Measurements from ENCODE around the gene PEAK3. TPM values are rescaled to one million over a fixed set of nuclear protein-coding genes. Genes with fewer than 3 reads are reported as not detected.

PEAK3 gene
- total and polyA plus RNA-seq, 2 donors (not counting 1 experiment from before 2014, with no cell fraction given), result not detected

DNA sequence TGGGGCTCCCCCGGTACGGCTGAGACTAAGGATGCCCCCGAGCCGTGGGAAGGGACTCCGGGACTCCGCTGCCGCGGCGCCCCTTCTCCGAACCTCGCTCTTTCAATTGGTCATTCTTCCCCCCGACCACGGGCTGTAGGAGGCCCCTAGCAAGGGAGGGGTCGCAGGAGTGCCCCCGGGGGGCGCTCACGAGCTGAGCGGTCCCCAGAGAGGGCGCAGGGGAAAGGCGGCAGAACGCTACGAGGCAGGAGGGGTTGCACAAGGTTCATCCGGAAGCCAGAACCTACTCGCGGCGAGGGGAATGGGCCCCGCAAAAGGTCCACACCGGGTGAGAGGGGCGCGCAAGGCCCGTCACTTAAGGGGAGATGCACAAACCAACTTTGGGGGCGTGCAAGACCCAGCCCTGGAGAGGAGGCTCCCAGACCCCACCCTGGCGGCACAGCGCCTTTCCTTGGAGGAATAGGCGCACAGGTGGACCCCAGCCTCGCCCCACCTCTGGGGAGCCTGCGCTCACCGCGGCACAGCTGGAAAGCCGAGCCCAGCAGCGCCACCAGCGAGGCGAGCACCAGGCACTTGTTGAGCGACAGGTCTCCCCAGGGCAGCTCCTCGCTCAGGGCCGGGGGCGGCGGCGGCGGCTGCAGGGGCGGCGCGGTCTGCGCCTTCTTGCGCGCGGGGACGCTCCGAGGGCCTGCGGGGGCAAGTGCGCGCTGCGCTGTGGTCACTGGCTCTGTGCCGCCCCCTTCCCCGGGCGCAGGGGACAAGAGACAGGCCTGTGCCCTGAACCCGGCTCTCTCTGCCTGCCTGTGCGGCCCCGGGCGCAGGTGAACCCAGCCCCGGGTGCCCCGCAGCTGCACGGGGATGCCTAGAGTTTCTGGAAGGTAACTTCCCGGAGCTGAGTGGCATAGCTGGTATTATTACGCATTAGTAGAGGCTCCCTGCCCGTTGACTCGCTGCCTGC, 28.6 kb downstream of the PEAK3 start:
- Histone ChIP-seq H3K27ac (ENCODE audit: insufficient read depth, low read length) (no peak overlapping the region), H3K9me3 (ENCODE audit: control insufficient read depth, insufficient read depth, low read depth, low read length) (no peaks in the 10 kb centered on the region), H4K20me1 (ENCODE audit: control insufficient read depth, extremely low read depth, insufficient read depth, low read length) (no peaks in the 10 kb centered on the region), H3K79me2 (ENCODE audit: control insufficient read depth, insufficient read depth, low read length) (no peaks in the 10 kb centered on the region), H3K9ac (ENCODE audit: insufficient read depth, low read length) (no peak overlapping the region), H2AFZ (ENCODE audit: low read length) (no peak overlapping the region), H3K36me3 (ENCODE audit: control insufficient read depth, insufficient read depth, low read length) (peaks cover 4% of the 10 kb centered on the region), H3K4me2 (ENCODE audit: extremely low read depth, insufficient read depth, low read length) (peak overlapping the region; percentile 13), H3K27me3 (ENCODE audit: control insufficient read depth, insufficient read depth, low read length) (peaks cover 38% of the 10 kb centered on the region), H3K4me3 (replicated peaks in 1 of 4; ENCODE audit: control extremely low read depth in 1 of 4, insufficient read depth in 1 of 4, low read depth in 3 of 4, low read length in 4 of 4) (no peak overlapping the region), H3K4me1 (ENCODE audit: control insufficient read depth, extremely low read depth, insufficient read depth, low read length) (peaks cover 3% of the 10 kb centered on the region)
- TF ChIP-seq, protein P1, sequence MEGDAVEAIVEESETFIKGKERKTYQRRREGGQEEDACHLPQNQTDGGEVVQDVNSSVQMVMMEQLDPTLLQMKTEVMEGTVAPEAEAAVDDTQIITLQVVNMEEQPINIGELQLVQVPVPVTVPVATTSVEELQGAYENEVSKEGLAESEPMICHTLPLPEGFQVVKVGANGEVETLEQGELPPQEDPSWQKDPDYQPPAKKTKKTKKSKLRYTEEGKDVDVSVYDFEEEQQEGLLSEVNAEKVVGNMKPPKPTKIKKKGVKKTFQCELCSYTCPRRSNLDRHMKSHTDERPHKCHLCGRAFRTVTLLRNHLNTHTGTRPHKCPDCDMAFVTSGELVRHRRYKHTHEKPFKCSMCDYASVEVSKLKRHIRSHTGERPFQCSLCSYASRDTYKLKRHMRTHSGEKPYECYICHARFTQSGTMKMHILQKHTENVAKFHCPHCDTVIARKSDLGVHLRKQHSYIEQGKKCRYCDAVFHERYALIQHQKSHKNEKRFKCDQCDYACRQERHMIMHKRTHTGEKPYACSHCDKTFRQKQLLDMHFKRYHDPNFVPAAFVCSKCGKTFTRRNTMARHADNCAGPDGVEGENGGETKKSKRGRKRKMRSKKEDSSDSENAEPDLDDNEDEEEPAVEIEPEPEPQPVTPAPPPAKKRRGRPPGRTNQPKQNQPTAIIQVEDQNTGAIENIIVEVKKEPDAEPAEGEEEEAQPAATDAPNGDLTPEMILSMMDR (conservative IDR thresholded peaks at IDR 0.05 in 1 of 2, IDR thresholded peaks at IDR 0.05 in 1 of 2; ENCODE audit: low read depth in 1 of 2, low read length in 2 of 2), result peak in 1 of 2 donors; percentile 14
- TF ChIP-seq EZH2 (IDR thresholded peaks at IDR 0.05; ENCODE audit: low read length, missing control alignments), result peak; percentile 86
- no peak for DNase-seq (ENCODE audit: low read depth in 2 of 2)

DNA sequence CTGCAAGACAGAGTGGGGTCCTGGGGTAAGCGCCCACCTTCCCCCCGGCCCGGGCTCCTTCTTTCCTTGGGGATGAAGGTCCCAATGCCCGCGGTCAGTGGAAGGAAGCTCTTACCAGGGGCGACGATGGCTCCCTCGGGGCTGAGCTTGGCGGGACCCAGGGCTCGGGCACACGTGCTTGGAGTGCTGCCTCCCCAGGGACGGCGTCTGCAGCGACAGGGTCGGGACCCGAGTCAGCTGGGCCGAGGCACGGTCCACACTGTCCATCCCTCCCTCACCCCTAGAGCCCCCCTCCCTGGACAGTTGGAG, 29.2 kb downstream of the PEAK3 start:
- H3K27me3 ChIP-seq (ENCODE audit: control insufficient read depth, insufficient read depth, low read length), result peaks cover 38% of the 10 kb centered on the region
- H3K9ac ChIP-seq (ENCODE audit: insufficient read depth, low read length), result no peak overlapping the region
- H3K4me1 ChIP-seq (ENCODE audit: control insufficient read depth, extremely low read depth, insufficient read depth, low read length), result peaks cover 3% of the 10 kb centered on the region
- no peak overlapping the region for H2AFZ ChIP-seq (ENCODE audit: low read length)
- no peaks in the 10 kb centered on the region for H3K79me2 ChIP-seq (ENCODE audit: control insufficient read depth, insufficient read depth, low read length)
- peak; percentile 83 for TF ChIP-seq EZH2 (IDR thresholded peaks at IDR 0.05; ENCODE audit: low read length, missing control alignments)
- TF ChIP-seq, protein P1 (conservative IDR thresholded peaks at IDR 0.05 in 1 of 2, IDR thresholded peaks at IDR 0.05 in 1 of 2; ENCODE audit: low read depth in 1 of 2, low read length in 2 of 2), result no peak
- peaks cover 4% of the 10 kb centered on the region for H3K36me3 ChIP-seq (ENCODE audit: control insufficient read depth, insufficient read depth, low read length)
- H3K4me3 ChIP-seq (replicated peaks in 1 of 4; ENCODE audit: control extremely low read depth in 1 of 4, insufficient read depth in 1 of 4, low read depth in 3 of 4, low read length in 4 of 4), result no peak overlapping the region
- no peaks in the 10 kb centered on the region for H4K20me1 ChIP-seq (ENCODE audit: control insufficient read depth, extremely low read depth, insufficient read depth, low read length)
- DNase-seq (ENCODE audit: low read depth in 2 of 2), result no peak
- H3K27ac ChIP-seq (ENCODE audit: insufficient read depth, low read length), result no peak overlapping the region
- no peaks in the 10 kb centered on the region for H3K9me3 ChIP-seq (ENCODE audit: control insufficient read depth, insufficient read depth, low read depth, low read length)
- no peak overlapping the region for H3K4me2 ChIP-seq (ENCODE audit: extremely low read depth, insufficient read depth, low read length)

DNA sequence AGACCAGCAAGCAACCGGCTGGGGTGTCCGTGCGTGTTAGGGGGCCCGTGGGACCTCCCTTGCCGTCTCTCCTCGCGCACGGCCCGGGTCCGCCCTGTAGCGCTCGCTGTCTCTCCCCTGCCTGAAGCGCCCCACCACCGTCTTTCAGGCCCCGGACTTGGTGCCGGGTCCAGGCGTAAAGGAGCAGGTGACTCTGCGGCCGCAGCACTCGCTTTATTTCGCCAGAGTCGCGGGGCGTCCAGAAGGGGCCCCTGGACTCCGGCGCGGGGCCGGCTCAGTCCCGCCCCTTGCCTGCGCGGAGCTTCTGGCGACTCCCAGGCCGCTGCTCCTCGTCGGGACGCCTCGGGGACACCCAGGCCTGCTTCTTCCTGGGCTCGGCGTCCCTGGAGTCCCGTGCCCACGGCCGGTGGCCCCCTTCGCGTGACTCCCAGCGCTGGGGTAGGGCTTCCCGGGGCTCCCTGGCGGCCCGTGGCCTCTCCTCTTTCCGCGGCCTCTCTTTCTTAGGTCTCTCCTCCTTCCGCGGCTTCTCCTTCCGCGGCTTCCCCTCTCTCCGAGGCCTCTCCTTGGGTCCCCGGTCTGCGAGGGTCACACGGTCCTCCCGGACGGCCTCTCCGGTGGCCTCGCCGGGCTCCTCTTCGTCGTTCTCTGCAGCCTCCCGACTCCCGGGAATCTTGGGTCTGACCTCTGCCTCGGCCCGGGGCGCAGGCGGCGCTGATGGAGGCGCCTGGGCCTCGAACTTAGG, 29.7 kb downstream of the PEAK3 start:
- H3K9me3 ChIP-seq (ENCODE audit: control insufficient read depth, insufficient read depth, low read depth, low read length), result no peaks in the 10 kb centered on the region
- peaks cover 38% of the 10 kb centered on the region for H3K27me3 ChIP-seq (ENCODE audit: control insufficient read depth, insufficient read depth, low read length)
- H3K4me2 ChIP-seq (ENCODE audit: extremely low read depth, insufficient read depth, low read length), result peak overlapping the region; percentile 13
- no peak overlapping the region for H3K4me3 ChIP-seq (replicated peaks in 1 of 4; ENCODE audit: control extremely low read depth in 1 of 4, insufficient read depth in 1 of 4, low read depth in 3 of 4, low read length in 4 of 4)
- no peak overlapping the region for H3K9ac ChIP-seq (ENCODE audit: insufficient read depth, low read length)
- H3K36me3 ChIP-seq (ENCODE audit: control insufficient read depth, insufficient read depth, low read length), result peaks cover 7% of the 10 kb centered on the region
- no peak overlapping the region for H3K27ac ChIP-seq (ENCODE audit: insufficient read depth, low read length)
- H4K20me1 ChIP-seq (ENCODE audit: control insufficient read depth, extremely low read depth, insufficient read depth, low read length), result no peaks in the 10 kb centered on the region
- no peak for DNase-seq (ENCODE audit: low read depth in 2 of 2)
- peak; percentile 11 for TF ChIP-seq EZH2 (IDR thresholded peaks at IDR 0.05; ENCODE audit: low read length, missing control alignments)
- TF ChIP-seq, protein P1 (conservative IDR thresholded peaks at IDR 0.05 in 1 of 2, IDR thresholded peaks at IDR 0.05 in 1 of 2; ENCODE audit: low read depth in 1 of 2, low read length in 2 of 2), result no peak
- peaks cover 3% of the 10 kb centered on the region for H3K4me1 ChIP-seq (ENCODE audit: control insufficient read depth, extremely low read depth, insufficient read depth, low read length)
- H3K79me2 ChIP-seq (ENCODE audit: control insufficient read depth, insufficient read depth, low read length), result no peaks in the 10 kb centered on the region
- H2AFZ ChIP-seq (ENCODE audit: low read length), result no peak overlapping the region
